Measurements from ENCODE around the gene ZNF483. TPM values are rescaled to one million over a fixed set of nuclear protein-coding genes. Genes with fewer than 3 reads are reported as not detected.

The ZNF483 gene
- total RNA-seq, 4 donors from 2014 or later: 1.6 to 5.1 (median 3.7) TPM

- TF ChIP-seq CTCF (IDR thresholded peaks at IDR 0.05; ENCODE audit: low read depth): no peak
Observed at GRCh38 chr9:111604054-111604615, 79.2 kb downstream of the ZNF483 start.

- TF ChIP-seq CTCF (IDR thresholded peaks at IDR 0.05; ENCODE audit: low read depth): no peak
Observed at GRCh38 chr9:111605041-111605559, 80.1 kb downstream of the ZNF483 start.

GRCh38 chr9:111610149-111610548 is 85.2 kb downstream of the ZNF483 start:
- TF ChIP-seq CTCF (IDR thresholded peaks at IDR 0.05; ENCODE audit: low read depth): no peak

GRCh38 chr9:111610845-111611244 is 85.9 kb downstream of the ZNF483 start:
- no peak for TF ChIP-seq CTCF (IDR thresholded peaks at IDR 0.05; ENCODE audit: low read depth)

- no peak for TF ChIP-seq CTCF (IDR thresholded peaks at IDR 0.05; ENCODE audit: low read depth)
Observed at GRCh38 chr9:111613436-111614040, 88.6 kb downstream of the ZNF483 start.

- no peak for TF ChIP-seq CTCF (IDR thresholded peaks at IDR 0.05; ENCODE audit: low read depth)
Observed at GRCh38 chr9:111615928-111616327, 90.9 kb downstream of the ZNF483 start.

GRCh38 chr9:111621895-111622480 is 97.0 kb downstream of the ZNF483 start:
- no peak for TF ChIP-seq CTCF (IDR thresholded peaks at IDR 0.05; ENCODE audit: low read depth)
